OCI-LY1 (cell line): ENCODE results near the gene CLEC16A.

Source experiments
- H2AFZ ChIP-seq: fragments of 200-600 bp; sonication (generic), shearing (Covaris generic); 2 replicates; pipeline ENCODE4 v1.6.0; 2014; ENCODE audit warnings: antibody characterized with exemption, mild to moderate bottlenecking, low read length
- H3F3A ChIP-seq: fragments of 200-600 bp; sonication (generic), shearing (Covaris generic); 2 replicates; pipeline ENCODE4 v1.6.0; 2014; ENCODE audit warnings: mild to moderate bottlenecking, antibody characterized with exemption, low read length, moderate library complexity; ENCODE audit not compliant: insufficient read depth
- H3K27ac ChIP-seq: fragments of 200-600 bp; sonication (generic); 2 replicates; pipeline ENCODE4 v1.5.1; 2014; ENCODE audit warnings: low read length, mixed run types, mild to moderate bottlenecking, low read depth; ENCODE audit not compliant: poor library complexity, severe bottlenecking
- H3K27me3 ChIP-seq: fragments of 200-600 bp; sonication (generic); 2 replicates; pipeline ENCODE4 v1.6.0; 2014; ENCODE audit warnings: antibody characterized with exemption, mild to moderate bottlenecking, low read length, moderate library complexity; ENCODE audit not compliant: insufficient read depth
- H3K36me3 ChIP-seq: fragments of 200-600 bp; sonication (generic); 2 replicates; pipeline ENCODE4 v1.6.1; 2014; ENCODE audit warnings: mild to moderate bottlenecking, antibody characterized with exemption, low read length, moderate library complexity, mixed read lengths; ENCODE audit not compliant: insufficient read depth
- H3K4me1 ChIP-seq: fragments of 200-600 bp; sonication (generic); 2 replicates; pipeline ENCODE4 v1.5.1; 2014; ENCODE audit warnings: mild to moderate bottlenecking, low read length, moderate library complexity; ENCODE audit not compliant: insufficient read depth, severe bottlenecking
- H3K4me2 ChIP-seq: fragments of 200-600 bp; sonication (generic), shearing (Covaris generic); 2 replicates; pipeline ENCODE4 v1.6.1; 2014; ENCODE audit warnings: low read length
- H3K4me3 ChIP-seq: fragments of 200-600 bp; sonication (generic); 2 replicates; pipeline ENCODE4 v1.5.1; 2014; ENCODE audit warnings: low read length, low read depth, mild to moderate bottlenecking, mixed read lengths; ENCODE audit not compliant: poor library complexity, severe bottlenecking
- H3K79me2 ChIP-seq: fragments of 200-600 bp; shearing (Covaris generic); 2 replicates; pipeline ENCODE4 v1.6.1; 2016; ENCODE audit warnings: mixed run types, low read length, mixed read lengths; ENCODE audit not compliant: insufficient read depth
- H3K9ac ChIP-seq: fragments of 200-600 bp; sonication (generic), shearing (Covaris generic); 2 replicates; pipeline ENCODE4 v1.6.1; 2014; ENCODE audit warnings: mild to moderate bottlenecking, low read length, mixed read lengths
- H3K9me2 ChIP-seq: fragments of 200-600 bp; sonication (generic), shearing (Covaris generic); 2 replicates; pipeline ENCODE4 v1.6.1; 2014; ENCODE audit warnings: low read depth, mild to moderate bottlenecking, low read length, mixed read lengths
- H3K9me3 ChIP-seq: fragments of 200-600 bp; shearing (Covaris generic); 2 replicates; pipeline ENCODE4 v1.6.1; 2014; ENCODE audit warnings: low read length, mixed read lengths
- H4K20me1 ChIP-seq: fragments of 200-600 bp; sonication (generic), shearing (Covaris generic); 2 replicates; pipeline ENCODE4 v1.6.0; 2016; ENCODE audit warnings: mild to moderate bottlenecking, low read length; ENCODE audit not compliant: insufficient read depth
- EZH2 ChIP-seq: fragments of 200-600 bp; sonication (generic), shearing (Covaris generic); IDR thresholded peaks from 2 replicates; pipeline ENCODE4 v1.8.0; 2017; ENCODE audit warnings: borderline replicate concordance, mixed run types, mild to moderate bottlenecking, antibody characterized with exemption, low read length, moderate library complexity, mixed read lengths
- TF ChIP-seq, protein P1 (sequence below): fragments of 200-600 bp; sonication (generic), shearing (Covaris generic); IDR thresholded peaks from 2 replicates; pipeline ENCODE4 v1.5.1; 2017; ENCODE audit warnings: mild to moderate bottlenecking, antibody characterized with exemption, low read length, moderate library complexity, mixed read lengths

The CLEC16A gene

GRCh38 chr16:11177578-11178160, 233.3 kb downstream of the CLEC16A start:
- Histone ChIP-seq H3K4me1 (peaks cover 12% of the 10 kb centered on the region), H3K9me2 (no peaks in the 10 kb centered on the region), H4K20me1 (no peaks in the 10 kb centered on the region), H3K79me2 (no peaks in the 10 kb centered on the region), H3F3A (no peaks in the 10 kb centered on the region), H2AFZ (no peak overlapping the region), H3K4me3 (no peak overlapping the region), H3K9me3 (no peaks in the 10 kb centered on the region), H3K27me3 (no peaks in the 10 kb centered on the region; the same call in 1 of the 2 replicates), H3K27ac (no peak overlapping the region), H3K36me3 (peaks cover 20% of the 10 kb centered on the region), H3K9ac (no peak overlapping the region), H3K4me2 (no peak overlapping the region)
- TF ChIP-seq EZH2, result no peak
- TF ChIP-seq, protein P1, sequence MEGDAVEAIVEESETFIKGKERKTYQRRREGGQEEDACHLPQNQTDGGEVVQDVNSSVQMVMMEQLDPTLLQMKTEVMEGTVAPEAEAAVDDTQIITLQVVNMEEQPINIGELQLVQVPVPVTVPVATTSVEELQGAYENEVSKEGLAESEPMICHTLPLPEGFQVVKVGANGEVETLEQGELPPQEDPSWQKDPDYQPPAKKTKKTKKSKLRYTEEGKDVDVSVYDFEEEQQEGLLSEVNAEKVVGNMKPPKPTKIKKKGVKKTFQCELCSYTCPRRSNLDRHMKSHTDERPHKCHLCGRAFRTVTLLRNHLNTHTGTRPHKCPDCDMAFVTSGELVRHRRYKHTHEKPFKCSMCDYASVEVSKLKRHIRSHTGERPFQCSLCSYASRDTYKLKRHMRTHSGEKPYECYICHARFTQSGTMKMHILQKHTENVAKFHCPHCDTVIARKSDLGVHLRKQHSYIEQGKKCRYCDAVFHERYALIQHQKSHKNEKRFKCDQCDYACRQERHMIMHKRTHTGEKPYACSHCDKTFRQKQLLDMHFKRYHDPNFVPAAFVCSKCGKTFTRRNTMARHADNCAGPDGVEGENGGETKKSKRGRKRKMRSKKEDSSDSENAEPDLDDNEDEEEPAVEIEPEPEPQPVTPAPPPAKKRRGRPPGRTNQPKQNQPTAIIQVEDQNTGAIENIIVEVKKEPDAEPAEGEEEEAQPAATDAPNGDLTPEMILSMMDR, result no peak

- TF ChIP-seq, protein P1, result no peak
- no peak for TF ChIP-seq EZH2
- no peak overlapping the region for H2AFZ ChIP-seq
Observed at GRCh38 chr16:11178424-11178823, 234.1 kb downstream of the CLEC16A start.

DNA sequence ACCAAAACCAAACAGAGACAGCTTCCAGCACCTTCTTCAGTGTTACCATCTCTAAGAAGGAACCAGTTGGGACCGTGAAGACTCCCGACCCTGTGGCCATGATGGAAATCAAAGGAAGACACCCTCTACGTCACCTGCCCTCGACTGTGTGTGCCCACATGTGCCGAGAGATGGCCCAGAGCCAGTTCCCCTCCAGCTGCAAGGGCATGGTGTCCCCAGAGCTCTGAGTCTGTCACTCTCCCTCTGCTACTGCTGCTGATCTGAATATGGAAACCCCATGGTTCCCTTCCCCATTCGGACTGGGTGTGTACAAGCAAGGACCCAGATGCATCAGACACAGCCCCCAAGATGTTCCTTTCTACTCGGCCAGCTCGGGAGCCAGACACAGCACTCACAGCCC, 235.2 kb downstream of the CLEC16A start:
- TF ChIP-seq, protein P1, result no peak
- no peak for TF ChIP-seq EZH2
- H3K9ac ChIP-seq, result no peak overlapping the region
- H3K9me2 ChIP-seq, result no peaks in the 10 kb centered on the region
- H2AFZ ChIP-seq, result no peak overlapping the region
- no peaks in the 10 kb centered on the region for H3K79me2 ChIP-seq
- no peak overlapping the region for H3K27ac ChIP-seq
- H3F3A ChIP-seq, result no peaks in the 10 kb centered on the region
- H3K4me2 ChIP-seq, result no peak overlapping the region
- no peaks in the 10 kb centered on the region; the same call in 1 of the 2 replicates for H3K27me3 ChIP-seq
- peaks cover 19% of the 10 kb centered on the region for H3K4me1 ChIP-seq
- no peak overlapping the region for H3K4me3 ChIP-seq
- no peaks in the 10 kb centered on the region for H3K9me3 ChIP-seq
- no peaks in the 10 kb centered on the region for H4K20me1 ChIP-seq
- H3K36me3 ChIP-seq, result peaks cover 20% of the 10 kb centered on the region

More at GRCh38 chr16:11178424-11178823, 234.1 kb downstream of the CLEC16A start:
- no peaks in the 10 kb centered on the region for H3K79me2 ChIP-seq
- H3F3A ChIP-seq, result no peaks in the 10 kb centered on the region
- H4K20me1 ChIP-seq, result no peaks in the 10 kb centered on the region
- H3K27ac ChIP-seq, result no peak overlapping the region
- peaks cover 19% of the 10 kb centered on the region for H3K4me1 ChIP-seq
- no peaks in the 10 kb centered on the region for H3K9me2 ChIP-seq
- H3K4me3 ChIP-seq, result no peak overlapping the region
- no peak overlapping the region for H3K9ac ChIP-seq
- no peaks in the 10 kb centered on the region; the same call in 1 of the 2 replicates for H3K27me3 ChIP-seq
- H3K4me2 ChIP-seq, result no peak overlapping the region
- H3K9me3 ChIP-seq, result no peaks in the 10 kb centered on the region
- peaks cover 20% of the 10 kb centered on the region for H3K36me3 ChIP-seq
